ENCODE data around the gene ANGPTL8. TPM values are rescaled to one million over a fixed set of nuclear protein-coding genes. Genes with fewer than 3 reads are reported as not detected.

The ANGPTL8 gene
- total and polyA plus RNA-seq, 7 experiments from 2014 or later = not detected

DNA sequence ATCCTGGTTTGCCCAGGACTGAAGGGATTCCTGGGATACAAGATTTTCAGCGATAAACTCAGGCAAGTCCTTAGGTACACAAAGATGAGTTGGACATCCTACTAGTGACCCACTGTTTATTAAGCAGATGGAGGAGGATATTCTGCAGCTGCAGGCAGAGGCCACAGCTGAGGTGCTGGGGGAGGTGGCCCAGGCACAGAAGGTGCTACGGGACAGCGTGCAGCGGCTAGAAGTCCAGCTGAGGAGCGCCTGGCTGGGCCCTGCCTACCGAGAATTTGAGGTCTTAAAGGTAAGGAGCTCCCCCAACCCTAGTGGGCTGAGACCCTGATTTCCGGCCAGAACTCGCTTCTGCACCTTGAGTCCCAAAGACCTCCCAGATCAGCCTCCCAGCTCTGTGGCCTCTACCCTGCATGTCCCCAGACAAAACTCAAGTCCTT is 607 bp downstream of the ANGPTL8 start:
- ChIA-PET POLR2A (no interaction called here), CTCF (no interaction called here)
- no peaks in the 10 kb centered on the region for H3K36me3 ChIP-seq (ENCODE audit: control insufficient read depth in 2 of 3, insufficient read depth in 3 of 3, low read length in 3 of 3)
- DNase-seq = no peak
- H3K4me1 ChIP-seq (ENCODE audit: control insufficient read depth in 2 of 2, insufficient read depth in 2 of 2, low read length in 2 of 2) = no peaks in the 10 kb centered on the region
- peaks cover 0 to 21% (median 9%) of the 10 kb centered on the region in 11 donors for H3K9me3 Mint-ChIP-seq
- no peak overlapping the region for H3K4me3 ChIP-seq (ENCODE audit: low read length)
- H3K27ac ChIP-seq (ENCODE audit: low read depth, low read length) = no peak overlapping the region
- no peaks in the 10 kb centered on the region for H3K36me3 Mint-ChIP-seq
- no peak overlapping the region for H3K27ac Mint-ChIP-seq
- peaks cover 0 to 24% (median 0%) of the 10 kb centered on the region in 3 experiments for H3K9me3 ChIP-seq (ENCODE audit: control insufficient read depth in 2 of 3, low read length in 3 of 3)
- H3K4me1 Mint-ChIP-seq = peaks cover 4 to 6% (median 5%) of the 10 kb centered on the region in 7 donors
- H3K27me3 ChIP-seq (ENCODE audit: control insufficient read depth in 2 of 2, insufficient read depth in 2 of 2, low read length in 2 of 2) = no peaks in the 10 kb centered on the region
- intact Hi-C loops (cut with micrococcal nuclease) = no loop called here
- ATAC-seq = no peak
- peaks cover 0 to 18% (median 5%) of the 10 kb centered on the region in 5 donors for H3K27me3 Mint-ChIP-seq
- H3K4me3 Mint-ChIP-seq = no peak overlapping the region

- Mint-ChIP-seq H3K9me3 (peaks cover 0 to 20% (median 9%) of the 10 kb centered on the region in 11 donors), H3K27me3 (peaks cover 0 to 27% (median 6%) of the 10 kb centered on the region in 5 donors), H3K4me3 (no peak overlapping the region), H3K4me1 (peaks cover 4 to 7% (median 5%) of the 10 kb centered on the region in 7 donors), H3K27ac (peak overlapping the region in 1 of 9 donors; percentile 42), H3K36me3 (no peaks in the 10 kb centered on the region)
- Histone ChIP-seq H3K36me3 (ENCODE audit: control insufficient read depth in 2 of 3, insufficient read depth in 3 of 3, low read length in 3 of 3) (no peaks in the 10 kb centered on the region), H3K27me3 (ENCODE audit: control insufficient read depth in 2 of 2, insufficient read depth in 2 of 2, low read length in 2 of 2) (no peaks in the 10 kb centered on the region), H3K4me1 (ENCODE audit: control insufficient read depth in 2 of 2, insufficient read depth in 2 of 2, low read length in 2 of 2) (no peaks in the 10 kb centered on the region), H3K9me3 (ENCODE audit: control insufficient read depth in 2 of 3, low read length in 3 of 3) (peaks cover 0 to 24% (median 0%) of the 10 kb centered on the region in 3 experiments), H3K27ac (ENCODE audit: low read depth, low read length) (no peak overlapping the region), H3K4me3 (ENCODE audit: low read length) (no peak overlapping the region)
- ATAC-seq = no peak
- intact Hi-C loops (cut with micrococcal nuclease) = loop anchor here in 1 of 2 donors (2.0 kb wide), 1 partner anchor 345 kb away; no protein-coding TSS in a partner anchor
- ChIA-PET CTCF (no interaction called here), POLR2A (interaction anchor here (0.8 kb wide), 1 partner anchor 397 kb away, joined by 3 read pairs; no protein-coding TSS in a partner anchor)
- no peak for DNase-seq
Observed at GRCh38 chr19:11242025-11242424, 2.6 kb downstream of the ANGPTL8 start.

DNA sequence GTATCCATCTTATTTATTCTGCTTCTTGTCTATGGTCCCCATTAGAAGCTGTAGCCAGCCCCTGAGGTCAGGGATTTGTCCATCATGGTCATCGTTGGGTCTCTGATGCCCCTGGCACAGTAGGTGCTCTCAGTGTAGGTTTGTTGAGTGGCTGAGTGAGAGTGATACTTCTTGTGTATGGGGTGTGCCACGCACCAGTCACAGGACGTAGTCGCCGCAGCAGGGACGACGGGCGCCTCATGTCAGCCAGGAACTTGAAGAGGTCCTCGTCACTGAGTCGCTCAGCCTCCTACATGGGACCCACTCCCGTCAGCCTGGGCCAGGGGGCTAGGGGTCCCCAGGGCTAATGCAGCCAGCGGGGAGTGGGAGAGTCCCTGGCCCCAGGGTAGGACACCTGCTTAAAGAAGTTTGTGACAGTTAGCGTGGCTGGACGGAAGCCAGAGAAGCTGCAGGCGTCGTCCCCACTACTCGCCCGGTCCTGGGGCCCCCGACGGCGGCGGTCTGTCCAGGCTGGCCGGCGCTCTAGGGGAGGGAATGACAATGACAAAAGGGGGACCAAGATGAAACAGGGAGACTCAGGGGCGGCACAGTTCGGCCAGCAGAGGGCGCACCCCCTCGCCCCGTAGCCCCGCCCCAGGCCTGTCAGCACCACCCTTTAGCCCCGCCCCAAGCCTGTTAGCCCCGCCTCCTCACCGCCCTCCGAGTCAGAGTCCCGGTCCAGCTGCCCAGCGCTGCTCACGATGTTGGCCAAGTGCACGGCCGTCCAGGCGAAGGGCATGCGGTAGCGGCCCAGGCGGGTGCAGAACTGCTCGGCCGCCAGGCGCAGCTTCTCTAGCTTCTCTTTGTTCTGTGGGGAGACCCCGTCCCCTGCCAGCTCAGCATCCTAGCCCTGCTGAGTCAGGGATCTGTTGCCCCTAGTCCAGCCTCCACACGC is 3.7 kb downstream of the ANGPTL8 start:
- ATAC-seq = peak; percentile 100
- peak; percentile 47 to 83 (median 71) for DNase-seq
- H3K27ac Mint-ChIP-seq = no peak overlapping the region
- H3K36me3 Mint-ChIP-seq = no peaks in the 10 kb centered on the region
- no peaks in the 10 kb centered on the region for H3K36me3 ChIP-seq (ENCODE audit: control insufficient read depth in 2 of 3, insufficient read depth in 3 of 3, low read length in 3 of 3)
- intact Hi-C loops (cut with micrococcal nuclease) = loop anchor here in 1 of 2 donors (1.0 to 2.0 kb wide), 2 partner anchors 239 to 344 kb away; no protein-coding TSS in a partner anchor
- H3K4me1 Mint-ChIP-seq = peaks cover 4 to 7% (median 5%) of the 10 kb centered on the region in 7 donors
- no peak overlapping the region for H3K4me3 ChIP-seq (ENCODE audit: low read length)
- H3K4me3 Mint-ChIP-seq = peak overlapping the region in 8 of 10 donors; percentile 23 to 74 (median 35)
- H3K9me3 Mint-ChIP-seq = peaks cover 0 to 15% (median 8%) of the 10 kb centered on the region in 11 donors
- H3K27ac ChIP-seq (ENCODE audit: low read depth, low read length) = no peak overlapping the region
- ChIA-PET CTCF (interaction anchor here (0.6 to 0.8 kb wide), 3 partner anchors 62 to 298 kb away, joined by 3 to 4 read pairs (median 4); no protein-coding TSS in a partner anchor), POLR2A (interaction anchor here (0.5 kb wide), 1 partner anchor 13 kb away, joined by 3 read pairs; no protein-coding TSS in a partner anchor)
- H3K27me3 Mint-ChIP-seq = peaks cover 0 to 29% (median 6%) of the 10 kb centered on the region in 5 donors
- H3K9me3 ChIP-seq (ENCODE audit: control insufficient read depth in 2 of 3, low read length in 3 of 3) = peaks cover 0 to 21% (median 0%) of the 10 kb centered on the region in 3 experiments
- no peaks in the 10 kb centered on the region for H3K27me3 ChIP-seq (ENCODE audit: control insufficient read depth in 2 of 2, insufficient read depth in 2 of 2, low read length in 2 of 2)
- no peaks in the 10 kb centered on the region for H3K4me1 ChIP-seq (ENCODE audit: control insufficient read depth in 2 of 2, insufficient read depth in 2 of 2, low read length in 2 of 2)

GRCh38 chr19:11243798-11244169 is 4.4 kb downstream of the ANGPTL8 start:
- peaks cover 0 to 31% (median 6%) of the 10 kb centered on the region in 5 donors for H3K27me3 Mint-ChIP-seq

DNA sequence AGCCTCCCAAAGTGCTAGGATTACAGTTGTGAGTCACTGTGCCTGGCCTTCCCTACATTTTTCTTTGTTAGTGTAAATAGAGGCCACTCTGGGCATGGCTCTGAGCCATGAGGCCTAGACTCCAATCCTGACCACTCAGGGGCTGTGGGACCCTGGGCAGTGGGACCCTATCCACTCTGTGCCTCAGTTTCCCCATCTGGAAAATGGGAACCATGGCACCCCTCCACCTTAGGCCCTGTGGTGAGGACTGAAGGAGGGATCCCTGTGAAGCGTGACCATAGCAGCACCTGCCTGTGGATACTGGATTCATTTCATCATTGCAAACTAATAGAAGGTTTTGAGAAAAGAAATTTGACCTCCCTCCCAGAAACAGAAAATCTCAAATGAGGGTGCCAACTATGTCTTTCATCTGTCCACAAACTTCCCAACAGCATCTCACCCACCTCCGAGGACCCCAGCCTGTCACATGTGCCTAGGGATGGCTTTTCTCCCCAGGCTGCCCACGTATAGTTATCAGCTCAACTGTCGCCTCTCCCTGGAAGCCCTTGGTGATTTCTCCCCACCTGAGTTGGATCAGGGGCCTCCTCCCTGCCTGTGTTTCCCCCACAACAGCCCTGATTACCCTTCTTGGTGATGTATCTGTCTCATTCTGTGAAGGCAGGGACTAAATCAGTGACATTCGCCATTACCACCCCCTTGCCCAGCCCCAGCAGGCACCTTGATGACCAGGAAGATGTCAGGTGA is 5.6 kb downstream of the ANGPTL8 start:
- Mint-ChIP-seq H3K27ac (no peak overlapping the region), H3K9me3 (peaks cover 0 to 1% (median 0%) of the 10 kb centered on the region in 11 donors), H3K4me1 (peaks cover 4 to 7% (median 5%) of the 10 kb centered on the region in 7 donors), H3K36me3 (no peaks in the 10 kb centered on the region), H3K27me3 (peaks cover 0 to 31% (median 6%) of the 10 kb centered on the region in 5 donors), H3K4me3 (no peak overlapping the region)
- no peak overlapping the region for H3K27ac ChIP-seq (ENCODE audit: low read depth, low read length)
- peaks cover 0 to 2% (median 0%) of the 10 kb centered on the region in 3 experiments for H3K9me3 ChIP-seq (ENCODE audit: control insufficient read depth in 2 of 3, low read length in 3 of 3)
- H3K4me1 ChIP-seq (ENCODE audit: control insufficient read depth in 2 of 2, insufficient read depth in 2 of 2, low read length in 2 of 2) = no peaks in the 10 kb centered on the region
- no peak for ATAC-seq
- CTCF ChIA-PET = no interaction called here
- H3K27me3 ChIP-seq (ENCODE audit: control insufficient read depth in 2 of 2, insufficient read depth in 2 of 2, low read length in 2 of 2) = no peaks in the 10 kb centered on the region
- POLR2A ChIA-PET = no interaction called here
- H3K4me3 ChIP-seq (ENCODE audit: low read length) = no peak overlapping the region
- no peaks in the 10 kb centered on the region for H3K36me3 ChIP-seq (ENCODE audit: control insufficient read depth in 2 of 3, insufficient read depth in 3 of 3, low read length in 3 of 3)
- DNase-seq = no peak
- intact Hi-C loops (cut with micrococcal nuclease) = no loop called here

More at GRCh38 chr19:11243798-11244169, 4.4 kb downstream of the ANGPTL8 start:
- no peak for DNase-seq
- Histone ChIP-seq H3K27me3 (ENCODE audit: control insufficient read depth in 2 of 2, insufficient read depth in 2 of 2, low read length in 2 of 2) (no peaks in the 10 kb centered on the region), H3K9me3 (ENCODE audit: control insufficient read depth in 2 of 3, low read length in 3 of 3) (peaks cover 0 to 14% (median 0%) of the 10 kb centered on the region in 3 experiments), H3K4me3 (ENCODE audit: low read length) (no peak overlapping the region), H3K27ac (ENCODE audit: low read depth, low read length) (no peak overlapping the region), H3K36me3 (ENCODE audit: control insufficient read depth in 2 of 3, insufficient read depth in 3 of 3, low read length in 3 of 3) (no peaks in the 10 kb centered on the region), H3K4me1 (ENCODE audit: control insufficient read depth in 2 of 2, insufficient read depth in 2 of 2, low read length in 2 of 2) (no peaks in the 10 kb centered on the region)
- peaks cover 4 to 7% (median 5%) of the 10 kb centered on the region in 7 donors for H3K4me1 Mint-ChIP-seq
- ChIA-PET CTCF (interaction anchor here (0.6 to 0.8 kb wide), 3 partner anchors 62 to 297 kb away, joined by 3 to 4 read pairs (median 4); no protein-coding TSS in a partner anchor), POLR2A (interaction anchor here (0.5 kb wide), 1 partner anchor 12 kb away, joined by 3 read pairs; no protein-coding TSS in a partner anchor)
- H3K36me3 Mint-ChIP-seq = no peaks in the 10 kb centered on the region
- peaks cover 0 to 10% (median 3%) of the 10 kb centered on the region in 11 donors for H3K9me3 Mint-ChIP-seq
- no peak overlapping the region for H3K27ac Mint-ChIP-seq
- ATAC-seq = no peak
- H3K4me3 Mint-ChIP-seq = peak overlapping the region in 8 of 10 donors; percentile 23 to 74 (median 35)
- intact Hi-C loops (cut with micrococcal nuclease) = loop anchor here in 1 of 2 donors (1.0 to 2.0 kb wide), 2 partner anchors 239 to 343 kb away; no protein-coding TSS in a partner anchor

DNA sequence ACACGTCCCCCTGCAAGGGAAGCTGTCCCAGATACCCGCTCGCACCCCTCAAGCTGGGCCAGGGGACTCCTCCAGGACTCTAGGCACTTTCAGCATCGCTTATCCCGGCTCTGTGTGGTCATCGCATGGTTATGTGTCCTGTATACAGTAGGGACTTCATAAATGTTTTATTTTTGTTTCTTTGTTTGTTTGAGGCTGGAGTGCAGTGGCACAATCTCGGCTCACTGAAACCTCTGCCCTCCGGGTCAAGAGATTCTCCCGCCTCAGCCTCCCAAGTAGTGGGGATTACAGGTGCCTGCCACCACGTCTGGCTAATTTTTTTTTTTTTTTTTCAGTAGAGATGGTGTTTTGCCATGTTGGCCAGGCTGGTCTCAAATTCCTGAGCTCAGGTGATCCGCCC is 7.5 kb downstream of the ANGPTL8 start:
- Mint-ChIP-seq H3K27me3 (peaks cover 0 to 28% (median 6%) of the 10 kb centered on the region in 5 donors), H3K4me1 (peaks cover 4 to 7% (median 5%) of the 10 kb centered on the region in 7 donors), H3K4me3 (no peak overlapping the region), H3K9me3 (no peaks in the 10 kb centered on the region), H3K27ac (peak overlapping the region in 1 of 9 donors; percentile 71), H3K36me3 (no peaks in the 10 kb centered on the region)
- Histone ChIP-seq H3K4me1 (ENCODE audit: control insufficient read depth in 2 of 2, insufficient read depth in 2 of 2, low read length in 2 of 2) (no peaks in the 10 kb centered on the region), H3K27ac (ENCODE audit: low read depth, low read length) (no peak overlapping the region), H3K4me3 (ENCODE audit: low read length) (no peak overlapping the region), H3K36me3 (ENCODE audit: control insufficient read depth in 2 of 3, insufficient read depth in 3 of 3, low read length in 3 of 3) (no peaks in the 10 kb centered on the region), H3K27me3 (ENCODE audit: control insufficient read depth in 2 of 2, insufficient read depth in 2 of 2, low read length in 2 of 2) (no peaks in the 10 kb centered on the region), H3K9me3 (ENCODE audit: control insufficient read depth in 2 of 3, low read length in 3 of 3) (no peaks in the 10 kb centered on the region)
- DNase-seq = no peak
- POLR2A ChIA-PET = no interaction called here
- CTCF ChIA-PET = no interaction called here
- intact Hi-C loops (cut with micrococcal nuclease) = no loop called here
- ATAC-seq = no peak
